DND-41 (cell line): ENCODE data around the gene CSNK1G1.

Source experiments
- ATAC-seq: fragments of 200-7000 bp; cut with Tn5 transposase; 3 replicates; pipeline ENCODE4 v1.9.1; 2021; ENCODE audit warnings: low read depth; ENCODE audit not compliant: insufficient read depth
- DNase-seq: peaks from one replicate; pipeline ENCODE4 v3.0.0-alpha.2; 2020
- H2AFZ ChIP-seq: 2 replicates; pipeline ENCODE4 v1.6.0; 2012; ENCODE audit warnings: low read depth, low read length
- H3K27ac ChIP-seq: 2 replicates; pipeline ENCODE4 v1.5.1; 2012; ENCODE audit warnings: low read length, inconsistent platforms
- H3K27me3 ChIP-seq: fragments of 200-600 bp; sonication (generic); 2 replicates; pipeline ENCODE4 v1.6.0; 2012; ENCODE audit warnings: low read length, mild to moderate bottlenecking, inconsistent platforms; ENCODE audit not compliant: insufficient read depth, poor library complexity
- H3K36me3 ChIP-seq: 2 replicates; pipeline ENCODE4 v1.5.1; 2012; ENCODE audit warnings: low read length, inconsistent platforms; ENCODE audit not compliant: insufficient read depth
- H3K4me1 ChIP-seq: 2 replicates; pipeline ENCODE4 v1.5.1; 2012; ENCODE audit warnings: mild to moderate bottlenecking, low read length; ENCODE audit not compliant: insufficient read depth
- H3K4me2 ChIP-seq: 2 replicates; pipeline ENCODE4 v1.6.0; 2012; ENCODE audit warnings: mild to moderate bottlenecking, moderate library complexity, low read length, inconsistent platforms; ENCODE audit not compliant: insufficient read depth
- H3K4me3 ChIP-seq, 2 experiments: fragments of 200-600 bp in 1 of 2; shearing (Covaris generic) in 1 of 2; 2 replicates each; pipeline ENCODE4 v1.5.1; 2012 to 2016; ENCODE audit warnings: inconsistent platforms in 2 of 2, low read length in 2 of 2, mild to moderate bottlenecking in 2 of 2, low read depth in 1 of 2, moderate library complexity in 1 of 2
- H3K79me2 ChIP-seq: 2 replicates; pipeline ENCODE4 v1.6.0; 2012; ENCODE audit warnings: low read length, inconsistent platforms; ENCODE audit not compliant: insufficient read depth
- H3K9ac ChIP-seq: 2 replicates; pipeline ENCODE4 v1.6.0; 2012; ENCODE audit warnings: low read depth, mild to moderate bottlenecking, inconsistent platforms, low read length, moderate library complexity
- H3K9me3 ChIP-seq: 2 replicates; pipeline ENCODE4 v1.5.1; 2012; ENCODE audit warnings: low read length, moderate library complexity, mild to moderate bottlenecking, inconsistent platforms; ENCODE audit not compliant: insufficient read depth, severe bottlenecking
- H4K20me1 ChIP-seq: 2 replicates; pipeline ENCODE4 v1.6.0; 2012; ENCODE audit warnings: low read length; ENCODE audit not compliant: insufficient read depth
- CTCF ChIP-seq: IDR thresholded peaks from 2 replicates; pipeline ENCODE4 v1.5.1; 2012; ENCODE audit warnings: borderline replicate concordance, low read length, moderate library complexity, mild to moderate bottlenecking; ENCODE audit not compliant: poor library complexity, severe bottlenecking; ENCODE audit errors: extremely low read depth
- EZH2 ChIP-seq: IDR thresholded peaks from 3 replicates; pipeline ENCODE4 v1.6.1; 2012; ENCODE audit warnings: borderline replicate concordance, low read depth, mild to moderate bottlenecking, moderate library complexity, low read length, inconsistent platforms; ENCODE audit not compliant: severe bottlenecking

Gene CSNK1G1

DNA sequence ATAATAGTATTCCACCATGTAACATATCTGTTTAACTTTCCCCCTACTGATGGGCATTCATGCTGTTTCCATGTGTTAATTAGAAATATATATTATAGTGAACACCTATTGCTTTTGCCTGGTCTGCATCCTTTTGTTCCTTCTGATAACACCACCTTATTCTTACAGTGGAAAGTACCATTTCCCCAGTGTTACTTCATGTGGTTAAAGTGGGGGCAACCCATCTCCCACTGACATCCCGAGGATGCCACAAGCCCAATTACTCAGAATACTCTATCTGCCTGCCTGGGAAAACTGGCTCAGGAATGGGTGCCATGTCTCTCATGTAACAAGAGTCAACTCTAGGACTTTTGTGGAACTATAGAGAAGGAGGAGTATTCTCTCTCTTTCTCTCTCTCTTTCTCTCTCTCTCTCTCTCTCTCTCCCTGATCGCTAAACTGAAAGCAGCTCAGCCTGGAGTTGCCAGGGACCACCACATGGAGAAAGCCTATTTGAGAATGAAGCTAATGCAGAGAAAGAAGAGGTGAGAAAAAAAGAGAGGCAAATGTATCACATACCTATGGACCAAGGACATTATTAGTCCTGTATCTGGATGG, 126.7 kb downstream of the CSNK1G1 start:
- TF ChIP-seq CTCF (no peak), EZH2 (no peak)
- ATAC-seq (no peak), DNase-seq (no peak)
- no peak overlapping the region for H3K27ac ChIP-seq
- no peak overlapping the region for H3K4me3 ChIP-seq
- H3K9me3 ChIP-seq, result no peaks in the 10 kb centered on the region
- 0 out of 2 replicates have a peak, but pooled peaks cover 3% of the 10 kb centered on the region for H3K79me2 ChIP-seq
- H3K36me3 ChIP-seq, result no peaks in the 10 kb centered on the region; the same call in 1 of the 2 replicates
- H3K9ac ChIP-seq, result no peak overlapping the region
- no peak overlapping the region for H3K4me2 ChIP-seq
- H2AFZ ChIP-seq, result no peak overlapping the region
- H3K27me3 ChIP-seq, result no peaks in the 10 kb centered on the region
- no peaks in the 10 kb centered on the region for H3K4me1 ChIP-seq
- no peaks in the 10 kb centered on the region for H4K20me1 ChIP-seq

GRCh38 chr15:64225804-64226203, 130.2 kb downstream of the CSNK1G1 start:
- Histone ChIP-seq H3K9me3 (no peaks in the 10 kb centered on the region), H3K4me2 (no peak overlapping the region), H3K79me2 (0 out of 2 replicates have a peak, but pooled peaks cover 3% of the 10 kb centered on the region), H4K20me1 (no peaks in the 10 kb centered on the region), H3K27ac (no peak overlapping the region), H3K36me3 (no peaks in the 10 kb centered on the region; the same call in 1 of the 2 replicates), H3K4me1 (no peaks in the 10 kb centered on the region), H3K4me3 (no peak overlapping the region), H3K9ac (no peak overlapping the region), H2AFZ (no peak overlapping the region), H3K27me3 (no peaks in the 10 kb centered on the region)
- TF ChIP-seq CTCF (no peak), EZH2 (no peak)
- ATAC-seq (no peak), DNase-seq (no peak)

DNA sequence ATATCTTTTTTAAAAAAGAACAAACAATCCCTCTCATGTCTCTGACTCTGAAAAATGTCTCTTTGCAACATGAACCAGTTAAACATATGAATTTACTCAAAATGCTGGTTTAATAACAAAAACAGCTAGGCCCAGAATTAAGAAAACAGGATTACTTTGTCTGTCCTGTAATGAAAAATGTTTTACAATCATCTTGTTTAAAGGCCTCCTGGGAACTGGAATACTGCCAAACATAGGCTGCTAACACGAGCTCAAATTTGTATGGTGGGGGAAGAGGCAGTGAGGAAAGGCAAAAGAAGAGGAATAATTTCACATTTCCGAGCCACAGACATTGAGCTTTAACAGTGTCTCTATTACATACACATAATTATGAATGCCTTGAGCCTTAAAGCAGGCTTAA, 131.5 kb downstream of the CSNK1G1 start:
- TF ChIP-seq CTCF (no peak), EZH2 (no peak)
- no peak overlapping the region for H3K9ac ChIP-seq
- H4K20me1 ChIP-seq, result no peaks in the 10 kb centered on the region
- no peaks in the 10 kb centered on the region for H3K4me1 ChIP-seq
- H3K27ac ChIP-seq, result no peak overlapping the region
- no peak overlapping the region for H3K4me2 ChIP-seq
- H2AFZ ChIP-seq, result no peak overlapping the region
- 0 out of 2 replicates have a peak, but pooled peaks cover 4% of the 10 kb centered on the region for H3K79me2 ChIP-seq
- no peak overlapping the region for H3K4me3 ChIP-seq
- H3K9me3 ChIP-seq, result no peaks in the 10 kb centered on the region
- no peaks in the 10 kb centered on the region; the same call in 1 of the 2 replicates for H3K36me3 ChIP-seq
- no peak for ATAC-seq
- no peak for DNase-seq
- no peaks in the 10 kb centered on the region for H3K27me3 ChIP-seq

- H3K4me3 ChIP-seq, result no peak overlapping the region
- no peaks in the 10 kb centered on the region for H4K20me1 ChIP-seq
- H3K79me2 ChIP-seq, result 0 out of 2 replicates have a peak, but pooled peaks cover 4% of the 10 kb centered on the region
- no peaks in the 10 kb centered on the region for H3K9me3 ChIP-seq
- H3K4me2 ChIP-seq, result no peak overlapping the region
- ATAC-seq (no peak), DNase-seq (no peak)
- no peak overlapping the region for H3K27ac ChIP-seq
- no peaks in the 10 kb centered on the region for H3K4me1 ChIP-seq
- no peaks in the 10 kb centered on the region; the same call in 1 of the 2 replicates for H3K36me3 ChIP-seq
- H2AFZ ChIP-seq, result no peak overlapping the region
- no peaks in the 10 kb centered on the region for H3K27me3 ChIP-seq
- H3K9ac ChIP-seq, result no peak overlapping the region
- TF ChIP-seq EZH2 (no peak), CTCF (no peak)
Observed at GRCh38 chr15:64223882-64224281, 132.1 kb downstream of the CSNK1G1 start.
